Fibroblast of pulmonary artery (primary cell): ENCODE data around the gene DNAJC15.
"Not testable (repeated sequence)": the region's sequence is repeated elsewhere in the genome, so short reads cannot be mapped to it uniquely, and the experiment has no call there.

Experiments
- DNase-seq: peaks from one replicate; pipeline ENCODE4 v3.0.0-alpha.2; 2010; ENCODE audit warnings: low read depth
- H3K4me3 ChIP-seq: replicated peaks from 2 replicates; pipeline ENCODE4 v1.5.1; 2011; ENCODE audit warnings: low read depth, mild to moderate bottlenecking, control low read depth, low read length, moderate library complexity
- CTCF ChIP-seq: IDR thresholded peaks from 2 replicates; pipeline ENCODE4 v1.5.1; 2011; ENCODE audit warnings: mild to moderate bottlenecking, control low read depth, low read length, inconsistent platforms; ENCODE audit errors: missing control alignments

Gene DNAJC15

GRCh38 chr13:43061496-43062280 lies 38.3 kb downstream of the DNAJC15 start:
- no peak overlapping the region for H3K4me3 ChIP-seq
- no peak for TF ChIP-seq CTCF
- no peak for DNase-seq

- no peak for TF ChIP-seq CTCF
- H3K4me3 ChIP-seq, result no peak overlapping the region
- DNase-seq, result no peak
Measured at GRCh38 chr13:43071824-43072223, 48.4 kb downstream of the DNAJC15 start.

GRCh38 chr13:43072394-43072793 lies 49.0 kb downstream of the DNAJC15 start:
- DNase-seq, result peak; percentile 45
- no peak for TF ChIP-seq CTCF
- H3K4me3 ChIP-seq, result no peak overlapping the region

GRCh38 chr13:43074824-43075510 lies 51.6 kb downstream of the DNAJC15 start:
- no peak for DNase-seq
- TF ChIP-seq CTCF, result no peak
- no peak overlapping the region for H3K4me3 ChIP-seq

GRCh38 chr13:43075511-43075902 lies 52.1 kb downstream of the DNAJC15 start:
- not testable (repeated sequence) for DNase-seq, H3K4me3 ChIP-seq

GRCh38 chr13:43077046-43077445 lies 53.7 kb downstream of the DNAJC15 start:
- H3K4me3 ChIP-seq, result no peak overlapping the region
- no peak for DNase-seq
- TF ChIP-seq CTCF, result no peak

- no peak for TF ChIP-seq CTCF
- H3K4me3 ChIP-seq, result no peak overlapping the region
- no peak for DNase-seq
Measured at GRCh38 chr13:43077461-43077860, 54.1 kb downstream of the DNAJC15 start.
